SK-N-SH (cell line): Measurements from ENCODE around the gene ADAMTS10. TPM values are rescaled to one million over a fixed set of nuclear protein-coding genes. Genes with fewer than 3 reads are reported as not detected.

Experiments
- CTCF ChIA-PET: fragments of 300-600, 350-600 bp; formaldehyde crosslinking; extraction: SDS; loops from one replicate; lab custom pipeline; 2021; lab: Yijun Ruan, JAX
- POLR2A ChIA-PET: fragments of 350-600 bp; sonication (Branson Sonifier 250); formaldehyde crosslinking; extraction: SDS; loops from one replicate; lab custom pipeline; 2020; ENCODE audit warnings: antibody characterized with exemption, inconsistent platforms; lab: Yijun Ruan, JAX
- DNase-seq: peaks from one replicate; pipeline ENCODE4 v3.0.0; 2012
- H2AFZ ChIP-seq: fragments of 200-600 bp; sonication (generic); 2 replicates; pipeline ENCODE4 v1.8.1; 2016; ENCODE audit warnings: antibody characterized with exemption, mild to moderate bottlenecking, low read depth
- H3F3A ChIP-seq: fragments of 200-600 bp; sonication (generic); replicated peaks from 2 replicates; pipeline ENCODE3; 2016; ENCODE audit warnings: antibody characterized with exemption, mild to moderate bottlenecking; ENCODE audit not compliant: insufficient read depth
- H3K27ac ChIP-seq, 2 experiments: fragments of 200-500 bp in 1 of 2; fragments of 200-600 bp in 1 of 2; sonication (Bioruptor generic) in 1 of 2; sonication (generic), shearing (Covaris generic) in 1 of 2; 2 replicates each; pipeline versions ENCODE4 v1.5.1 to v1.6.1; 2014 to 2016; ENCODE audit warnings: low read depth in 2 of 2, inconsistent platforms in 1 of 2, low read length in 1 of 2, mild to moderate bottlenecking in 1 of 2, mixed read lengths in 1 of 2
- H3K27me3 ChIP-seq: fragments of 200-600 bp; sonication (generic), shearing (Covaris generic); 2 replicates; pipeline ENCODE4 v1.6.1; 2016; ENCODE audit warnings: mixed run types; ENCODE audit not compliant: insufficient read depth
- H3K36me3 ChIP-seq, 2 experiments: fragments of 200-500 bp in 1 of 2; fragments of 200-600 bp in 1 of 2; sonication (Bioruptor generic) in 1 of 2; sonication (generic) in 1 of 2; replicated peaks in 1 of 2; 2 replicates each; pipeline versions ENCODE3 to v1.5.1; 2014 to 2016; ENCODE audit warnings: low read length in 1 of 2, mild to moderate bottlenecking in 1 of 2; ENCODE audit not compliant: insufficient read depth in 2 of 2, control insufficient read depth in 1 of 2
- H3K4me1 ChIP-seq, 2 experiments: fragments of 200-500 bp in 1 of 2; fragments of 200-600 bp in 1 of 2; sonication (Bioruptor generic) in 1 of 2; sonication (generic), shearing (Covaris generic) in 1 of 2; 2 replicates each; pipeline versions ENCODE4 v1.5.1 to v1.6.1; 2014 to 2016; ENCODE audit warnings: low read depth in 1 of 2, low read length in 1 of 2, mixed run types in 1 of 2; ENCODE audit not compliant: insufficient read depth in 2 of 2, control insufficient read depth in 1 of 2
- H3K4me2 ChIP-seq: fragments of 200-600 bp; sonication (generic), shearing (Covaris generic); 2 replicates; pipeline ENCODE4 v1.6.1; 2017; ENCODE audit warnings: mixed run types
- H3K4me3 ChIP-seq, 2 experiments: fragments of 200-500 bp in 1 of 2; fragments of 200-600 bp in 1 of 2; sonication (Bioruptor generic) in 1 of 2; sonication (generic), shearing (Covaris generic) in 1 of 2; 2 replicates each; pipeline versions ENCODE4 v1.5.1 to v1.8.1; 2014 to 2016; ENCODE audit warnings: low read depth in 2 of 2, inconsistent platforms in 1 of 2, low read length in 1 of 2, mild to moderate bottlenecking in 1 of 2, mixed read lengths in 1 of 2, moderate library complexity in 1 of 2
- H3K79me2 ChIP-seq: fragments of 200-600 bp; sonication (generic); 2 replicates; pipeline ENCODE4 v1.8.1; 2017; ENCODE audit warnings: mild to moderate bottlenecking; ENCODE audit not compliant: insufficient read depth
- H3K9ac ChIP-seq: fragments of 200-600 bp; sonication (generic); 2 replicates; pipeline ENCODE4 v1.6.1; 2017; ENCODE audit warnings: mixed run types
- H3K9me2 ChIP-seq: fragments of 200-600 bp; sonication (generic); 2 replicates; pipeline ENCODE4 v1.6.1; 2017; ENCODE audit warnings: mixed run types
- H3K9me3 ChIP-seq: fragments of 200-600 bp; sonication (generic); 2 replicates; pipeline ENCODE4 v1.6.1; 2017; ENCODE audit warnings: mixed run types, mild to moderate bottlenecking, moderate library complexity
- H4K20me1 ChIP-seq: fragments of 200-600 bp; sonication (generic); 2 replicates; pipeline ENCODE4 v1.6.1; 2017; ENCODE audit warnings: mild to moderate bottlenecking, mixed run types; ENCODE audit not compliant: insufficient read depth
- CHD2 ChIP-seq: fragments of 150-350 bp; IDR thresholded peaks from 2 replicates; pipeline ENCODE4 v1.6.1; 2018; ENCODE audit warnings: low read length; ENCODE audit not compliant: partially characterized antibody
- ELF1 ChIP-seq: IDR thresholded peaks from 2 replicates; pipeline ENCODE4 v1.4.0; 2012
- EZH2phosphoT487 ChIP-seq: fragments of 200-600 bp; sonication (generic); IDR thresholded peaks from 2 replicates; pipeline ENCODE4 v1.6.1; 2017; ENCODE audit warnings: low read depth, mixed run types, mild to moderate bottlenecking, antibody characterized with exemption, moderate library complexity, borderline replicate concordance
- FOXJ3 ChIP-seq: sonication (generic); formaldehyde crosslinking; IDR thresholded peaks from 2 replicates; pipeline ENCODE4 v1.5.1; 2020; ENCODE audit warnings: mild to moderate bottlenecking, missing genetic modification reagents
- FOXM1 ChIP-seq: IDR thresholded peaks from 2 replicates; pipeline ENCODE4 v1.4.0; 2012; ENCODE audit warnings: low read depth, mild to moderate bottlenecking
- GABPA ChIP-seq: IDR thresholded peaks from 2 replicates; pipeline ENCODE4 v1.4.0; 2012; ENCODE audit warnings: low read depth, mild to moderate bottlenecking
- PBX3 ChIP-seq: IDR thresholded peaks from 2 replicates; pipeline ENCODE4; 2012
- RAD21 ChIP-seq: IDR thresholded peaks from 2 replicates; pipeline ENCODE4 v1.6.1; 2012; ENCODE audit warnings: mild to moderate bottlenecking, low read length
- RCOR1 ChIP-seq: fragments of 150-350 bp; IDR thresholded peaks from 2 replicates; pipeline ENCODE4 v1.6.1; 2017; ENCODE audit warnings: antibody characterized with exemption, low read length
- SIN3A ChIP-seq: IDR thresholded peaks from 2 replicates; pipeline ENCODE4 v1.6.1; 2012; ENCODE audit warnings: low read depth, mild to moderate bottlenecking, low read length, moderate library complexity, borderline replicate concordance
- SMC3 ChIP-seq: IDR thresholded peaks from 2 replicates; pipeline ENCODE4 v1.6.1; 2012; ENCODE audit warnings: low read depth, low read length, improper control_type of control experiment
- TEAD4 ChIP-seq: IDR thresholded peaks from 2 replicates; pipeline ENCODE4 v1.4.0; 2012; ENCODE audit warnings: mild to moderate bottlenecking, borderline replicate concordance; ENCODE audit not compliant: insufficient read depth
- WGBS: methylation state at CpG from one replicate; pipeline ENCODE4 v1.1.6; 2017; ENCODE audit warnings: low lambda C conversion rate; 5-methylcytosine and 5-hydroxymethylcytosine counted together
- polyA plus RNA-seq, 3 experiments: library from polyadenylated mRNA; depleted of rRNA; stranded (reverse); fragments of >200 nt; gene quantifications; 2 replicates each; pipeline ENCODE4 v1.2.3, GENCODE V29; 2012
- TF ChIP-seq, protein P1 (sequence below): fragments of 200-600 bp; sonication (generic); IDR thresholded peaks from 2 replicates; pipeline ENCODE4 v1.6.1; 2017; ENCODE audit warnings: antibody characterized with exemption, mild to moderate bottlenecking, moderate library complexity

Gene ADAMTS10
- polyA plus RNA-seq, 1 of the 3 experiments (the other 2 are of a cell fraction), result 3.6 TPM

DNA sequence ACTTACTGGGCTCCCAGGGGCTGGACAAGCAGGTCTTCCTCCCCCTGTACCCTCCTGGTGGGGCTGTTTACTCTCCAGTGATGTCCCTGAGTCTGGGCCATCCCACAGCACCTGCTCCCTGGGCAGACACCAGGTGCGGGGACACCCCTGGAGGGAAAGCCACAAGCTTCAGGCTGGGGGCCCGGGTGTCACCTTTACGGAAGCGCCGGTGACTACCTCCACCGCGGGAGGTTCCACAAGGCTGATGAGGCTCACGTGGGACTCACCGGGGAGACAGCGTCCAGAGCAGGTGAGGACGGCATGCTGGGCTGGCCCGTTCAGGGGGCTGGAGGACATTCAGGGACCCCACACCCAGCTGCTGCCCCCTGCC is 44.8 kb upstream of the ADAMTS10 start:
- WGBS, result 17% methylated on average over 1 of the region's 12 CpGs
- no peaks in the 10 kb centered on the region for H3K9me3 ChIP-seq
- peaks cover 82% of the 10 kb centered on the region for H3K27me3 ChIP-seq
- H4K20me1 ChIP-seq, result no peaks in the 10 kb centered on the region
- TF ChIP-seq FOXJ3 (CRISPR knock-in tag), result no peak
- TF ChIP-seq RCOR1, result no peak
- no peak for TF ChIP-seq TEAD4
- no peak for TF ChIP-seq SIN3A
- no peaks in the 10 kb centered on the region for H3F3A ChIP-seq
- POLR2A ChIA-PET, result no interaction called here
- no peak overlapping the region for H3K9ac ChIP-seq
- H3K4me2 ChIP-seq, result no peak overlapping the region
- H3K27ac ChIP-seq, result no peak overlapping the region
- DNase-seq, result peak; percentile 22
- H2AFZ ChIP-seq, result no peak overlapping the region
- no peaks in the 10 kb centered on the region for H3K79me2 ChIP-seq
- no peaks in the 10 kb centered on the region for H3K9me2 ChIP-seq
- H3K4me1 ChIP-seq, result no peaks in the 10 kb centered on the region; a peak in 1 of 4 replicates
- no peaks in the 10 kb centered on the region for H3K36me3 ChIP-seq
- CTCF ChIA-PET, result interaction anchor here (1.2 to 4.2 kb wide), 9 partner anchors 11 to 302 kb away, joined by 3 to 24 read pairs (median 4); partner anchors contain the start of gene ACTL9
- H3K4me3 ChIP-seq, result no peak overlapping the region

GRCh38 chr19:8654591-8655339 is 44.2 kb upstream of the ADAMTS10 start:
- H4K20me1 ChIP-seq, result no peaks in the 10 kb centered on the region
- no peaks in the 10 kb centered on the region for H3K9me3 ChIP-seq
- no peak overlapping the region for H3K9ac ChIP-seq
- H3K9me2 ChIP-seq, result no peaks in the 10 kb centered on the region
- H3F3A ChIP-seq, result no peaks in the 10 kb centered on the region
- H3K79me2 ChIP-seq, result no peaks in the 10 kb centered on the region
- H3K4me2 ChIP-seq, result peak overlapping the region; percentile 67; the same call in 1 of the 2 replicates
- DNase-seq, result peak; percentile 81
- no peak overlapping the region for H3K27ac ChIP-seq
- H3K4me1 ChIP-seq, result no peaks in the 10 kb centered on the region; a peak in 1 of 4 replicates
- ChIA-PET CTCF (interaction anchor here (0.6 to 4.2 kb wide), 29 partner anchors 9 to 887 kb away, joined by 3 to 24 read pairs (median 3); partner anchors contain the start of gene ACTL9), POLR2A (no interaction called here)
- no peak overlapping the region; a peak in 1 of 4 replicates for H3K4me3 ChIP-seq
- TF ChIP-seq CHD2 (no peak), PBX3 (no peak), ELF1 (no peak), SMC3 (peak; percentile 65), FOXM1 (no peak), EZH2phosphoT487 (no peak), GABPA (no peak), RAD21 (peak; percentile 83)
- TF ChIP-seq, protein P1, sequence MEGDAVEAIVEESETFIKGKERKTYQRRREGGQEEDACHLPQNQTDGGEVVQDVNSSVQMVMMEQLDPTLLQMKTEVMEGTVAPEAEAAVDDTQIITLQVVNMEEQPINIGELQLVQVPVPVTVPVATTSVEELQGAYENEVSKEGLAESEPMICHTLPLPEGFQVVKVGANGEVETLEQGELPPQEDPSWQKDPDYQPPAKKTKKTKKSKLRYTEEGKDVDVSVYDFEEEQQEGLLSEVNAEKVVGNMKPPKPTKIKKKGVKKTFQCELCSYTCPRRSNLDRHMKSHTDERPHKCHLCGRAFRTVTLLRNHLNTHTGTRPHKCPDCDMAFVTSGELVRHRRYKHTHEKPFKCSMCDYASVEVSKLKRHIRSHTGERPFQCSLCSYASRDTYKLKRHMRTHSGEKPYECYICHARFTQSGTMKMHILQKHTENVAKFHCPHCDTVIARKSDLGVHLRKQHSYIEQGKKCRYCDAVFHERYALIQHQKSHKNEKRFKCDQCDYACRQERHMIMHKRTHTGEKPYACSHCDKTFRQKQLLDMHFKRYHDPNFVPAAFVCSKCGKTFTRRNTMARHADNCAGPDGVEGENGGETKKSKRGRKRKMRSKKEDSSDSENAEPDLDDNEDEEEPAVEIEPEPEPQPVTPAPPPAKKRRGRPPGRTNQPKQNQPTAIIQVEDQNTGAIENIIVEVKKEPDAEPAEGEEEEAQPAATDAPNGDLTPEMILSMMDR, result peak; percentile 80
- 2% methylated on average over 14 of the region's 15 CpGs for WGBS
- peaks cover 82% of the 10 kb centered on the region for H3K27me3 ChIP-seq
- H3K36me3 ChIP-seq, result no peaks in the 10 kb centered on the region
- no peak overlapping the region for H2AFZ ChIP-seq
